Stimulated activated CD8-positive, alpha-beta memory T cell treated with anti-CD3 and anti-CD28 coated beads, Interleukin-12 subunit alpha, Interleukin-12 subunit beta, amount 100 ng/mL, for 24 hours (primary cell): ENCODE data around the gene TMEM59L.

Experiments used
- DNase-seq: peaks from one replicate; pipeline ENCODE4 v3.0.0-alpha.2; 2020; ENCODE audit errors: extremely low read depth

The TMEM59L gene

GRCh38 chr19:18657590-18658365, 45.1 kb downstream of the TMEM59L start:
- no peak for DNase-seq

DNA sequence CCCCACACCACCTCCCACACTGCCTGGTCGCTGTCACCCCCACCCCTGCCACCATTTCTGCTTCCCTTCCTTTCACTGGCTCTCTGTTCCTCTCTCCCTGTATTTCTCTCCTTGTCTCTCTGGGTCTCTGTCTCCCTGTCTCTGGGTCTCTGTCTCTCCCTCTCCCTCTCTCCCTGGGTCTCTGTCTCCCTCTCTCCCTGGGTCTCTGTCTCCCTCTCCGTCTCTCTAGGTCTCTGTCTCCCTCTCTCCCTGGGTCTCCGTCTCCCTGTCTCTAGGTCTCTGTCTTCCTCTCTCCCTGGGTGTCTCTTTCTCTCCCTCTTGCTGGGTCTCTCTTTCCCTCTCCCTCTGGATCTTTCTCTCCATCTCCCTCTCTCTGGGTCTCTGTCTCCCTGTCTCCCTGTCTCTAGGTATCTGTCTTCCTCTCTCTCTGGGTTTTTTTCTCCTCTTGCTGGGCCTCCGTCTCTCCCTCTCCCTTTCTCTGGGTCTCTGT, 45.7 kb downstream of the TMEM59L start:
- no peak for DNase-seq

DNA sequence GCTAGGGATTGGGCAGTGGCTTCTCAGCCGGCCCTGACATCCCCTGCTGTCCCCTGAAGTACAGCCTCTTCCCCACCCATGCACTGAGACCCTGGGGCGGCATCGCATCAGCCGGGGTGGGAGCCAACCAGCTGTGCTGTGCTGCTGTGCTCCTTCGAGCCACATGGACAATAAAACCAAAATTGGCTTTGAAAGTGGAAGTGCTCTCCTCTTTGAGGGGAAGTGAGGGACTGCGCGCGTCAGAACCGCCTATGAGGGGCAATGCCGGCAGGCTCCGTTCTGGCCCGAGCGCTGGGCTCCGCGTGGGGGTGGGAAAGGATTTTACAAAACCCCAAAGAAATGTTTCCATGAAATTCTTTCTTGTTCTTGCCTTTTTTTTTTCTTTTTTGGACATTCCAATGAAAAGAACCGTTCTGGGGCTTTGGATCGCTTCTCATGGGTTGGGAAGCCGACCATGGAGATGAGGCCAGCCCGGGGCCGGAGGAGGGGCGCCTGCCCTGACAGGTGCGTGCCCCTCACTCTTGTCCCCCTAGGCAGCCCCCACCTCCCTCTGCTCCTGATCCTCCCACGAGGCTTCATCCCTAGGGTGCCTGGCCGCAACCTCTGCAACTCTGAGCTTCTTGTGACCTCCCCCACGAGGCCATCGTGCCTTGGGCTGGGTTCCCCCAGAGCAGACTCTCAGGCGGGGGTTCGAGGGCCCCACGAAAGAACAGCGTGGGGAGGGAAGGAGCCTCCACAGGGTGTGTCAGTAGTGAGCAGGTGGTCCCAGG, 46.8 kb downstream of the TMEM59L start:
- DNase-seq = no peak

- DNase-seq = no peak
These were observed 47.6 kb downstream of the TMEM59L start for GRCh38 chr19:18660051-18660910.

DNA sequence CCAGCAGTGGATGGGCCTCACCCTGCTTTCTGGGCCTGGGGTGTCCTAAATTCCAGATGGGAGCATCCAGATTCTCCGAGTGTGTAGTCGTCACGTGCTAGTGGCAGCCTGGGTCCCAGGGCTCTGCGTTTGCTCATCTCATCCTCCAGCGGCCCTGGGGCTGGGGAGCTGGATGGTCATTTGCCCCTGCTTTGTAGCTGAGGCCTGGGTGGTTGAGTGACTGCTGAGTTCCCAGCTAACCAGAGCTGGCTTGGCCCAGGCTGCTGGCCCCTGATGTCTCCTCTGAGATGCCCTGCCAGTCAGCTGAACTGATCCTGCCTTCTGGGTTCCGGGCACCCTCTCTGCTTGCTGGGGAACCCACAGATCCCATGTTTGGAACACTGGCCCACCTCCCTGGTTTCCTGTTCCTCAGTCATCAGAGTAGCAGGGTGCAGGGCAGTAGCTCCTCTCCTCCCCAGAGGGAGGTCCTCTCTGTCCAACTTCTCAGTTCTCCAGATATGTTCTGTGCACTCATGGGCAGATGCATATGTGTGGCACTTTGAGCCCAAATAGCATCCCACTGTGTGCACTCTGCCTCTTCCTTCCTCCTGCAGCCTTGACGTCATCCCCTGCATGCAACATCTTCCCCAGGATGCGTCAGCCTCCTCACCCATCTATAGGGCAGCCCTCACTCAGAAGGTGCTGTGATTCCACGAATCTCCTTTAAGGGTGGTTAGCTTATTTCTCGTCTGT, 48.4 kb downstream of the TMEM59L start:
- DNase-seq = no peak

GRCh38 chr19:18662972-18663732, 50.5 kb downstream of the TMEM59L start:
- no peak for DNase-seq

DNA sequence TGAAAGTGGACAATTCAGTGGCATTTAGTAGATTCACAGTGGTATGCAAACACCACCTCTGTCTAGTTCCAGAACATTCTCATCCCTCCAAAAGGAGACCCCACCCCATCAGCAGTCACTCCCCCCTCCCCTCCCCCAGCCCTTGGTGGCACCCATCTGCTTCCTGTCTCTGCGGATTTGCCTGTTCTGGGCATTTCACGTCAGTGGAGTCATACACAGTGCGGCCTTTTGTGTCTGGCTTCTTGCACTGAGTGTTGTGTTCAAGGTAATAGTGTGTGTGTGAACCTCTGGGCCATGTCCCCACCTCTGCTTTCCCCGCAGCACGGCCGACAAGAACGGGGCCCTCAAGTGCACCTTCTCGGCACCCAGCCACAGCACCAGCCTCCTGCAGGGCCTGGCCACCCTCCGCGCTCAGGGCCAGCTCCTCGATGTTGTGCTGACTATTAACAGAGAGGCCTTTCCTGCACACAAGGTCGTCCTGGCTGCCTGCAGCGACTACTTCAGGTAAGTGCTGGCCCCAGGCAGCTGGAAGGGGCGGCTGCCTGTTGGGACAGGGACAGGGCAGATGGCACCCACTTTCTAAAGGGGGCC, 51.4 kb downstream of the TMEM59L start:
- no peak for DNase-seq

- no peak for DNase-seq
These were observed 53.1 kb downstream of the TMEM59L start for GRCh38 chr19:18665771-18666202.

GRCh38 chr19:18666317-18666716, 53.6 kb downstream of the TMEM59L start:
- no peak for DNase-seq

GRCh38 chr19:18666784-18667183, 54.1 kb downstream of the TMEM59L start:
- no peak for DNase-seq

DNA sequence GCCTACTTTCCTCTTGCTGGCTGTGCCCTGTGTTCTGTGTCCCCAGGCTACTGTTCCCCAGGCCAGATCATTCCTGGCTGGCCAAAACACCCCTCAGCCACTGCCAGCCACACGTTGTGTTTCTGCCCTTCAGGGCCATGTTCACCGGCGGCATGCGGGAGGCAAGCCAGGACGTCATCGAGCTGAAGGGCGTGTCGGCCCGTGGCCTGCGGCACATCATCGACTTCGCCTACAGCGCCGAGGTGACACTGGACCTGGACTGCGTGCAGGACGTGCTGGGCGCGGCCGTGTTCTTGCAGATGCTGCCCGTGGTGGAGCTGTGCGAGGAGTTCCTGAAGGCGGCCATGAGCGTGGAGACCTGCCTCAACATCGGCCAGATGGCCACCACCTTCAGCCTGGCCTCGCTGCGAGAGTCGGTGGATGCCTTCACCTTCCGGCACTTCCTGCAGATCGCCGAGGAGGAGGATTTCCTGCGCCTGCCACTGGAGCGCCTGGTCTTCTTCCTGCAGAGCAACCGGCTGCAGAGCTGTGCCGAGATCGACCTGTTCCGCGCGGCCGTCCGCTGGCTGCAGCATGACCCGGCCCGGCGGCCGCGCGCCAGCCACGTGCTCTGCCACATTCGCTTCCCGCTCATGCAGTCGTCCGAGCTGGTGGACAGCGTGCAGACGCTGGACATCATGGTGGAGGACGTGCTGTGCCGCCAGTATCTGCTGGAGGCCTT, 55.0 kb downstream of the TMEM59L start:
- no peak for DNase-seq

- no peak for DNase-seq
These were observed 55.6 kb downstream of the TMEM59L start for GRCh38 chr19:18668252-18668631.

GRCh38 chr19:18668744-18669523, 56.3 kb downstream of the TMEM59L start:
- DNase-seq = no peak

GRCh38 chr19:18669524-18669817, 56.8 kb downstream of the TMEM59L start:
- DNase-seq = no peak

DNA sequence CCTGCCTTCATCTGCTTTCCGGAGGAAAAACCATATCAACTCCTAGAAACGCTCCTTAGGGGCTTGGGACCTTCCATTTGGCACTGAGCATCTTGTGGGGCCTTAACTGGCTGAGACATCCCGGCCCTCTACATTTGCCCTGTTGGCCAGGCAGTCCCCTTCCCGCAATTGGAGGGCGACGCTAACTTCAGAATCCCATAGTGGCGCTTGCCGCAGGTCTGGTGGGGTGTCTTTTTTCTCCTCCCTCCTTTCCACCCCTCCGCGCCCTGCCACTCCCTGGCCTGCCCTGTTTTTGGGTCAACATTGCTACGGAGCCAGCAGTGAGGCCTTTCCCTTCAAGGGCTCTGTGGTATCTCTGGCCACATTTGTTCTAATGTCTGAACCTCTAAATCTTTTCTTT, 57.2 kb downstream of the TMEM59L start:
- DNase-seq = no peak

DNA sequence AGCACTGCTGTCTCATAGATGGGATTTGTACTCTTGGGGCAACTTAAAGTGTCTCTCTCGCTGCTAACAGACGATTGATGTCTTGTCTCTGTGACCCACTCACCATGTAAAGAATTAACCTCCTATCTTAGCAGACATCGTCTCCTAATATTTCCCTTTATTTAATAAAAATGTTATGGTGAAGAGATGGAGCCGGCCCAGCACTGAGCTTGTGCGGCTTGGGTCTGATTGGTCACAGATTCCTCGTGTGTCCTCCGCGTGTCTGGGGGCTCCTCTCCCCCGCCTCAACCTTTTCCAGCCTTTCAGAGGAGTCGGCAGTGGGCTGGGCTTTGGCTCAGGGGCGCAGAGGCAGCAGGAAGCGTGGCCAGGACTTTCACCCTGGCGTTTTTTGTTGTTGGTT, 57.6 kb downstream of the TMEM59L start:
- DNase-seq = no peak
